GM10266 (cell line): ENCODE measurements around the gene GALNT18.

Experiments used
- DNase-seq: peaks from one replicate; pipeline ENCODE4 v3.0.0; 2012; ENCODE audit errors: extremely low spot score
- CTCF ChIP-seq: IDR thresholded peaks from 2 replicates; pipeline ENCODE4 v1.5.1; 2012; ENCODE audit warnings: mild to moderate bottlenecking, low read depth; ENCODE audit not compliant: control insufficient read depth, insufficient read depth; ENCODE audit errors: missing control alignments

Gene GALNT18

GRCh38 chr11:11422411-11423128 is 199.2 kb downstream of the GALNT18 start:
- DNase-seq, result no peak

GRCh38 chr11:11421509-11421908 is 200.3 kb downstream of the GALNT18 start:
- no peak for TF ChIP-seq CTCF

More at GRCh38 chr11:11422411-11423128, 199.2 kb downstream of the GALNT18 start:
- no peak for TF ChIP-seq CTCF

GRCh38 chr11:11420899-11421285 is 200.9 kb downstream of the GALNT18 start:
- DNase-seq, result peak; percentile 14
- no peak for TF ChIP-seq CTCF

More at GRCh38 chr11:11421509-11421908, 200.3 kb downstream of the GALNT18 start:
- no peak for DNase-seq

- DNase-seq, result no peak
- TF ChIP-seq CTCF, result no peak
Measured at GRCh38 chr11:11420191-11420898, 201.5 kb downstream of the GALNT18 start.

- no peak for TF ChIP-seq CTCF
- no peak for DNase-seq
Measured at GRCh38 chr11:11419747-11420146, 202.1 kb downstream of the GALNT18 start.

- no peak for DNase-seq
- TF ChIP-seq CTCF, result no peak
Measured at GRCh38 chr11:11416917-11417316, 204.9 kb downstream of the GALNT18 start.

GRCh38 chr11:11416502-11416901 is 205.3 kb downstream of the GALNT18 start:
- DNase-seq, result no peak
- TF ChIP-seq CTCF, result no peak
